Esophagus muscularis mucosa (tissue), 3 donors: ENCODE data around the gene SYT9.

ENCODE experiments used
- POLR2A ChIP-seq: fragments of 450-650 bp; IDR thresholded peaks from one replicate; pipeline ENCODE4 v1.6.1; 2017; ENCODE audit warnings: antibody characterized with exemption, moderate library complexity, mild to moderate bottlenecking, low read depth
- POLR2AphosphoS5 ChIP-seq, 2 donors: sonication (generic); formaldehyde crosslinking; IDR thresholded peaks; one replicate each; pipeline ENCODE4 v1.6.1; 2017; ENCODE audit warnings: antibody characterized with exemption in 2 of 2
- TF ChIP-seq, protein P1 (sequence below), 3 experiments: fragments of 200-600 bp in 2 of 3; fragments of 450-650 bp in 1 of 3; sonication (generic) in 2 of 3; IDR thresholded peaks; one replicate each; pipeline ENCODE4 v1.5.1; 2017 to 2019; ENCODE audit warnings: antibody characterized with exemption in 3 of 3, mild to moderate bottlenecking in 2 of 3, moderate library complexity in 1 of 3

DNA sequence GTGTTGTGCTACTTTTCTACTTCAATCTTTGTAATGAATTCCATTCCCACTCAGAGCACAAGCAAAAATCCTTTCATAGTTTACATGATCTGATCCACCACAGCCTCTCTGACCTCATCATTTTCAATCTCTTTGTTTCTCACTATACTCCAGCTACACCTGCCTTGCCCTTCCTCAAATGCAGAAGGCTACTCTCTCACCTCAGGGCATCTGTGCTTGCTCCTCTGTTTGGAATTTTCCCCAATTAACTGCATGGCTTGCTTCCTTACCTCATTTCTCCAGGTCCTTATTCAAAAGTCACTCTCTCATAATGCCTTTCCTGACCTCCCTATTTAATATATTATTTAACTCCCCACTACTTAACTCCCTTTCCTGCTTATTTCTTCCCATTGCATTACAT lies 133.0 kb downstream of the SYT9 start:
- TF ChIP-seq POLR2A = no peak
- TF ChIP-seq, protein P1, sequence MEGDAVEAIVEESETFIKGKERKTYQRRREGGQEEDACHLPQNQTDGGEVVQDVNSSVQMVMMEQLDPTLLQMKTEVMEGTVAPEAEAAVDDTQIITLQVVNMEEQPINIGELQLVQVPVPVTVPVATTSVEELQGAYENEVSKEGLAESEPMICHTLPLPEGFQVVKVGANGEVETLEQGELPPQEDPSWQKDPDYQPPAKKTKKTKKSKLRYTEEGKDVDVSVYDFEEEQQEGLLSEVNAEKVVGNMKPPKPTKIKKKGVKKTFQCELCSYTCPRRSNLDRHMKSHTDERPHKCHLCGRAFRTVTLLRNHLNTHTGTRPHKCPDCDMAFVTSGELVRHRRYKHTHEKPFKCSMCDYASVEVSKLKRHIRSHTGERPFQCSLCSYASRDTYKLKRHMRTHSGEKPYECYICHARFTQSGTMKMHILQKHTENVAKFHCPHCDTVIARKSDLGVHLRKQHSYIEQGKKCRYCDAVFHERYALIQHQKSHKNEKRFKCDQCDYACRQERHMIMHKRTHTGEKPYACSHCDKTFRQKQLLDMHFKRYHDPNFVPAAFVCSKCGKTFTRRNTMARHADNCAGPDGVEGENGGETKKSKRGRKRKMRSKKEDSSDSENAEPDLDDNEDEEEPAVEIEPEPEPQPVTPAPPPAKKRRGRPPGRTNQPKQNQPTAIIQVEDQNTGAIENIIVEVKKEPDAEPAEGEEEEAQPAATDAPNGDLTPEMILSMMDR (IDR thresholded peaks at IDR 0.05) = no peak
- no peak for TF ChIP-seq POLR2AphosphoS5 (IDR thresholded peaks at IDR 0.05)
